ENCODE data around the gene GTPBP3. TPM values are rescaled to one million over a fixed set of nuclear protein-coding genes. Genes with fewer than 3 reads are reported as not detected.

Gene GTPBP3
- total RNA-seq, 1 experiment from 2014 or later: 53.2 TPM

- Histone ChIP-seq H3K36me3 (ENCODE audit: insufficient read depth, low read length, poor library complexity, severe bottlenecking) (peaks cover 20% of the 10 kb centered on the region), H3K27ac (ENCODE audit: low read depth, low read length, poor library complexity, severe bottlenecking) (no peak overlapping the region), H3K4me1 (ENCODE audit: insufficient read depth, low read length, poor library complexity, severe bottlenecking) (no peaks in the 10 kb centered on the region), H3K27me3 (replicated peaks; ENCODE audit: insufficient read depth, low read depth, low read length, poor library complexity) (no peaks in the 10 kb centered on the region), H3K4me3 (ENCODE audit: low read depth, low read length, poor library complexity, severe bottlenecking) (no peak overlapping the region), H3K9me3 (ENCODE audit: low read depth, low read length, poor library complexity, severe bottlenecking) (no peaks in the 10 kb centered on the region)
- ChIA-PET CTCF (no interaction called here), POLR2A (ENCODE audit: low non-redundant PET) (no interaction called here)
- no peak for TF ChIP-seq CTCF (conservative IDR thresholded peaks at IDR 0.05; ENCODE audit: low read depth, low read length)
- TF ChIP-seq EZH2 (IDR thresholded peaks at IDR 0.05; ENCODE audit: borderline replicate concordance, low read depth, low read length, poor library complexity, severe bottlenecking): no peak
- TSS peak; percentile 40 for BruUV-seq (replicated peaks)
- intact Hi-C loops (cut with micrococcal nuclease; ENCODE audit: unreplicated experiment): no loop called here
- no peak for DNase-seq (ENCODE audit: low spot score)
These were observed 12.8 kb upstream of the GTPBP3 start for GRCh38 chr19:17324357-17325114.

DNA sequence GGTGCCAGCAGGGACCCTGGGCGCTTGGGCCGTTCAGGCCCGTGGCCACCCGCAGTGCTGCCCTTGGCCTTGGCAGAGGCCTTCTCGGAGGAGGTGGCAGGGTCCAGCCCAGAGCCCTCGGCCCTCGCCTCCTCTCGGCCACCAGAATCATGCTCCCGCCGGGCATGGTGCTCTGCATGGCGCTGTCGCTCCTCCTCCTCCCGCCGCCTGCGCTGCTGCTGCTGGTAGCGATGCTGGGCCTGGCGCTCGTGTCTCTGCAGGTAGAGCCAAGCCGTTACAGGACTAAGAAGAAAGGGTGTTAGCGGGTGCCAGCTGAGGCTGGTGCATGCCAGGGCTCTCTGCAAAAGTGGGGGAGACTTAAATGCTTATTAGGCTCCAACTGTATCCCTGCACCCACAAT is 12.2 kb upstream of the GTPBP3 start:
- intact Hi-C loops (cut with micrococcal nuclease; ENCODE audit: unreplicated experiment): no loop called here
- CTCF ChIA-PET: no interaction called here

GRCh38 chr19:17325881-17326594 is 11.3 kb upstream of the GTPBP3 start:
- no peak for TF ChIP-seq EZH2 (IDR thresholded peaks at IDR 0.05; ENCODE audit: borderline replicate concordance, low read depth, low read length, poor library complexity, severe bottlenecking)
- no peak for TF ChIP-seq CTCF (conservative IDR thresholded peaks at IDR 0.05; ENCODE audit: low read depth, low read length)
- POLR2A ChIA-PET (ENCODE audit: low non-redundant PET): interaction anchor here (1.0 kb wide), 1 partner anchor 10 kb away, joined by 4 read pairs; no protein-coding TSS in a partner anchor
- CTCF ChIA-PET: no interaction called here
- Histone ChIP-seq H3K27me3 (replicated peaks; ENCODE audit: insufficient read depth, low read depth, low read length, poor library complexity) (no peaks in the 10 kb centered on the region), H3K4me3 (ENCODE audit: low read depth, low read length, poor library complexity, severe bottlenecking) (no peak overlapping the region), H3K9me3 (ENCODE audit: low read depth, low read length, poor library complexity, severe bottlenecking) (no peaks in the 10 kb centered on the region), H3K27ac (ENCODE audit: low read depth, low read length, poor library complexity, severe bottlenecking) (no peak overlapping the region), H3K36me3 (ENCODE audit: insufficient read depth, low read length, poor library complexity, severe bottlenecking) (peaks cover 14% of the 10 kb centered on the region), H3K4me1 (ENCODE audit: insufficient read depth, low read length, poor library complexity, severe bottlenecking) (no peaks in the 10 kb centered on the region)
- BruUV-seq (replicated peaks): no TSS peak
- no peak for DNase-seq (ENCODE audit: low spot score)
- intact Hi-C loops (cut with micrococcal nuclease; ENCODE audit: unreplicated experiment): no loop called here

More for the DNA sequence above, 12.2 kb upstream of the GTPBP3 start:
- TF ChIP-seq EZH2 (IDR thresholded peaks at IDR 0.05; ENCODE audit: borderline replicate concordance, low read depth, low read length, poor library complexity, severe bottlenecking) (no peak), CTCF (conservative IDR thresholded peaks at IDR 0.05; ENCODE audit: low read depth, low read length) (no peak)
- H3K27ac ChIP-seq (ENCODE audit: low read depth, low read length, poor library complexity, severe bottlenecking): no peak overlapping the region
- DNase-seq (ENCODE audit: low spot score): no peak
- no peaks in the 10 kb centered on the region for H3K4me1 ChIP-seq (ENCODE audit: insufficient read depth, low read length, poor library complexity, severe bottlenecking)
- H3K36me3 ChIP-seq (ENCODE audit: insufficient read depth, low read length, poor library complexity, severe bottlenecking): peaks cover 17% of the 10 kb centered on the region
- H3K27me3 ChIP-seq (replicated peaks; ENCODE audit: insufficient read depth, low read depth, low read length, poor library complexity): no peaks in the 10 kb centered on the region
- no peaks in the 10 kb centered on the region for H3K9me3 ChIP-seq (ENCODE audit: low read depth, low read length, poor library complexity, severe bottlenecking)
- H3K4me3 ChIP-seq (ENCODE audit: low read depth, low read length, poor library complexity, severe bottlenecking): no peak overlapping the region
- no TSS peak for BruUV-seq (replicated peaks)
- POLR2A ChIA-PET (ENCODE audit: low non-redundant PET): no interaction called here

Measured in A673 (cell line).